Caco-2 (cell line): Measurements from ENCODE around the gene LIMCH1. TPM values are rescaled to one million over a fixed set of nuclear protein-coding genes. Genes with fewer than 3 reads are reported as not detected.
"Not testable (repeated sequence)": the region's sequence is repeated elsewhere in the genome, so short reads cannot be mapped to it uniquely, and the experiment has no call there.

ENCODE experiments used
- BruUV-seq: library from RNA; stranded (reverse); fragments of 400-500 nt; replicated peaks from 2 replicates; lab custom pipeline; 2021; lab: Mats Ljungman, UMichigan
- CTCF ChIA-PET: fragments of 300-600 bp; sonication (Branson Sonifier 250); formaldehyde crosslinking; loops from one replicate; lab custom pipeline; 2022; ENCODE audit warnings: antibody characterized with exemption; lab: Charles Lee
- POLR2A ChIA-PET: fragments of 300-600 bp; sonication (Branson Sonifier 250); formaldehyde crosslinking; loops from one replicate; lab custom pipeline; 2022; ENCODE audit warnings: antibody characterized with exemption; lab: Charles Lee
- DNase-seq, 2 experiments: peaks; one replicate each; pipeline versions ENCODE4 v3.0.0 to v3.0.0-alpha.2; 2020 to 2022
- H3K27me3 ChIP-seq: replicated peaks from 2 replicates; pipeline ENCODE4 v1.6.0; 2011; ENCODE audit warnings: low read length; ENCODE audit not compliant: control insufficient read depth, insufficient read depth
- H3K36me3 ChIP-seq: 2 replicates; pipeline ENCODE4 v1.5.1; 2011; ENCODE audit warnings: low read length; ENCODE audit not compliant: control insufficient read depth, insufficient read depth
- H3K4me1 ChIP-seq: fragments of 250-450 bp; sonication (Bioruptor Pico); 2 replicates; pipeline ENCODE4 v1.5.1; 2020; ENCODE audit warnings: mild to moderate bottlenecking
- H3K4me3 ChIP-seq: 2 replicates; pipeline ENCODE4 v1.5.1; 2011; ENCODE audit warnings: low read depth, mild to moderate bottlenecking, control low read depth, low read length
- H3K9me3 ChIP-seq: fragments of 250-450 bp; sonication (Bioruptor Pico); 2 replicates; pipeline ENCODE4 v1.5.1; 2020; ENCODE audit warnings: mild to moderate bottlenecking, moderate library complexity
- H3K27ac Mint-ChIP-seq: one replicate; pipeline ENCODE4 v1.8.0; 2022; ENCODE audit warnings: mixed read lengths; ENCODE audit not compliant: unreplicated experiment
- H3K27me3 Mint-ChIP-seq: one replicate; pipeline ENCODE4 v1.8.0; 2022; ENCODE audit warnings: mixed read lengths; ENCODE audit not compliant: insufficient read depth, unreplicated experiment
- H3K36me3 Mint-ChIP-seq: one replicate; pipeline ENCODE4 v1.8.0; 2022; ENCODE audit warnings: mild to moderate bottlenecking, mixed read lengths; ENCODE audit not compliant: insufficient read depth, unreplicated experiment
- H3K4me1 Mint-ChIP-seq: one replicate; pipeline ENCODE4 v1.8.0; 2022; ENCODE audit warnings: low read depth, mixed read lengths; ENCODE audit not compliant: unreplicated experiment
- H3K4me3 Mint-ChIP-seq: one replicate; pipeline ENCODE4 v1.8.0; 2022; ENCODE audit warnings: mild to moderate bottlenecking, moderate library complexity, mixed read lengths; ENCODE audit not compliant: unreplicated experiment
- H3K9me3 Mint-ChIP-seq: one replicate; pipeline ENCODE4 v1.8.0; 2022; ENCODE audit warnings: mixed read lengths; ENCODE audit not compliant: unreplicated experiment
- intact Hi-C: fragments of 100-400 bp; cut with micrococcal nuclease; formaldehyde crosslinking; loops from one replicate; pipeline ENCODE4 v1.10.0; 2022; ENCODE audit not compliant: unreplicated experiment
- total RNA-seq: library from RNA; stranded (reverse); gene quantifications from 2 replicates; pipeline ENCODE4 v1.2.3, GENCODE V29; 2022
- TF ChIP-seq, protein P1 (sequence below), 2 experiments: fragments of 200-600 bp in 1 of 2; IDR thresholded peaks; 1 replicate in 1 of 2; 2 replicates in 1 of 2; pipeline versions ENCODE4 v1.5.1 to v1.8.0; 2011 to 2022; ENCODE audit warnings: antibody characterized with exemption in 1 of 2, control low read depth in 1 of 2, inconsistent platforms in 1 of 2, low read depth in 1 of 2, low read length in 1 of 2, mild to moderate bottlenecking in 1 of 2, moderate library complexity in 1 of 2; ENCODE audit not compliant: insufficient read depth in 1 of 2, severe bottlenecking in 1 of 2, unreplicated experiment in 1 of 2

The LIMCH1 gene
- total RNA-seq, 1 experiment from 2014 or later = 8.4 TPM

DNA sequence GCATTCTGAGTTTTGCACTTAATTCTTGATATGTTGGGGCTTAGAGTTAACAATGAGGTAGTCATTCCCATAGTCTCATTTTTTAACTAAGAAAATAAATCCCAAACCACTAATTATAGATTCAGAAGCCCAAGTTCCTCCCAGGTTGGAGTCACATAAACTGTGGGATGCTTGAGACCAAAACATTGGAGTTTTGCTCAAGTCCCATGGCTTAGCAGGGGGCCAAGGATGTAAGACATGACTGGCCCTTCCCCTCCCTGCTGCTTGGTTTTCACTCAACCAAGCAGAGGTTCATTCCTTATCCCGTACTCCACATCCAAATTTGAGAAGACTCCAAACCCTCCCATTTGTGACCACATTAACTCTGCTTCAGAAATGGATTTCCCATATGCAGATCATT, 101.3 kb downstream of the LIMCH1 start:
- no peaks in the 10 kb centered on the region for H3K27me3 ChIP-seq
- no peaks in the 10 kb centered on the region for H3K9me3 ChIP-seq
- H3K36me3 ChIP-seq = no peaks in the 10 kb centered on the region
- DNase-seq = no peak
- H3K4me3 ChIP-seq = no peak overlapping the region
- intact Hi-C loops = no loop called here
- CTCF ChIA-PET = no interaction called here
- TF ChIP-seq, protein P1, sequence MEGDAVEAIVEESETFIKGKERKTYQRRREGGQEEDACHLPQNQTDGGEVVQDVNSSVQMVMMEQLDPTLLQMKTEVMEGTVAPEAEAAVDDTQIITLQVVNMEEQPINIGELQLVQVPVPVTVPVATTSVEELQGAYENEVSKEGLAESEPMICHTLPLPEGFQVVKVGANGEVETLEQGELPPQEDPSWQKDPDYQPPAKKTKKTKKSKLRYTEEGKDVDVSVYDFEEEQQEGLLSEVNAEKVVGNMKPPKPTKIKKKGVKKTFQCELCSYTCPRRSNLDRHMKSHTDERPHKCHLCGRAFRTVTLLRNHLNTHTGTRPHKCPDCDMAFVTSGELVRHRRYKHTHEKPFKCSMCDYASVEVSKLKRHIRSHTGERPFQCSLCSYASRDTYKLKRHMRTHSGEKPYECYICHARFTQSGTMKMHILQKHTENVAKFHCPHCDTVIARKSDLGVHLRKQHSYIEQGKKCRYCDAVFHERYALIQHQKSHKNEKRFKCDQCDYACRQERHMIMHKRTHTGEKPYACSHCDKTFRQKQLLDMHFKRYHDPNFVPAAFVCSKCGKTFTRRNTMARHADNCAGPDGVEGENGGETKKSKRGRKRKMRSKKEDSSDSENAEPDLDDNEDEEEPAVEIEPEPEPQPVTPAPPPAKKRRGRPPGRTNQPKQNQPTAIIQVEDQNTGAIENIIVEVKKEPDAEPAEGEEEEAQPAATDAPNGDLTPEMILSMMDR (IDR thresholded peaks at IDR 0.05; ENCODE audit: insufficient read depth in 1 of 2, low read depth in 1 of 2, low read length in 1 of 2, severe bottlenecking in 1 of 2, unreplicated experiment in 1 of 2) = no peak
- no peak overlapping the region for H3K27ac Mint-ChIP-seq
- BruUV-seq = no TSS peak
- no peak overlapping the region for H3K4me3 Mint-ChIP-seq
- no peaks in the 10 kb centered on the region for H3K4me1 Mint-ChIP-seq
- no peaks in the 10 kb centered on the region for H3K9me3 Mint-ChIP-seq
- no peaks in the 10 kb centered on the region for H3K36me3 Mint-ChIP-seq
- peaks cover 9% of the 10 kb centered on the region; the same call in 1 of the 2 replicates for H3K4me1 ChIP-seq
- H3K27me3 Mint-ChIP-seq = no peaks in the 10 kb centered on the region
- POLR2A ChIA-PET = no interaction called here

DNA sequence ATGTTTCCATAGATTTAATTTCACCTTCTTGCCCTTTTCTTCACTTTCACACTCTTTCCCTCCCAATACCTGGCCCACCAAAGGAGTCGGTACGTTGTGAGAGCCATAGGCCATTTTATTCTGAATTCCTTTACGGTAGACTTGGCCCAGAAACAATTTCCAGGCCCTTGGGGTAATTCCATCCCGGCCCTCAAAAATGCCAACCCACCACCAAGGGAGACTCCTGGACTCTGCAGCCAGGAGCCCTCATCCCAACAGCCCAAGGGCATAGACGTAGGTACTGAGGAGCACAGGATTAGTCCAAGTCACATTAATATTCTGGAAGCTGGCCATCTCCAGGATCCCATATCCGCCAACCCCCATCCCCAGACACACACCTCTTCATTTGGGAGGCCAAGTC, 102.9 kb downstream of the LIMCH1 start:
- TF ChIP-seq, protein P1 (IDR thresholded peaks at IDR 0.05; ENCODE audit: insufficient read depth in 1 of 2, low read depth in 1 of 2, low read length in 1 of 2, severe bottlenecking in 1 of 2, unreplicated experiment in 1 of 2) = no peak
- CTCF ChIA-PET = no interaction called here
- Mint-ChIP-seq H3K27ac (no peak overlapping the region), H3K36me3 (no peaks in the 10 kb centered on the region), H3K4me3 (no peak overlapping the region), H3K9me3 (no peaks in the 10 kb centered on the region), H3K27me3 (no peaks in the 10 kb centered on the region), H3K4me1 (no peaks in the 10 kb centered on the region)
- no peaks in the 10 kb centered on the region for H3K36me3 ChIP-seq
- no peaks in the 10 kb centered on the region for H3K27me3 ChIP-seq
- H3K4me3 ChIP-seq = no peak overlapping the region
- BruUV-seq = no TSS peak
- peaks cover 9% of the 10 kb centered on the region; the same call in 1 of the 2 replicates for H3K4me1 ChIP-seq
- no peaks in the 10 kb centered on the region for H3K9me3 ChIP-seq
- POLR2A ChIA-PET = no interaction called here
- DNase-seq = no peak
- intact Hi-C loops = no loop called here

DNA sequence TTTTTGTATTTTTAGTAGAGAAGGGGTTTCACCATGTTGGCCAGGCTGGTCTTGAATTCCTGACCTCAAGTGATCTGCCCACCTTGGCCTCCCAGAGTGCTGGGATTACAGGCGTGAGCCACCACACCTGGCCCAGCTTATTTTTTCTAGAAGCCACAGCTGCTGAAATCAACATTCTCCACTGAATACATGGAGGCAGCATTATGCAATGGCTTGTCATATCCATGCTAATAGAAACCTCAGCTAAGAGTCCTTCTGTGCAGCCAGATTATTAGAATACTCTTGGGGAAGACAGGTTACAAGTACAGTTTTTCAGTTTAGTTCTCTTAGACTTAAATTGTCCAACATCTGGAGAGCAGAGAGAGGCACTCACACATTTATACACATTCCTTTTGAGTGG, 104.8 kb downstream of the LIMCH1 start:
- H3K4me1 ChIP-seq, H3K27me3 ChIP-seq, H3K36me3 Mint-ChIP-seq, DNase-seq, intact Hi-C loops, H3K36me3 ChIP-seq, BruUV-seq, H3K27ac Mint-ChIP-seq, H3K4me3 ChIP-seq, CTCF ChIA-PET, H3K27me3 Mint-ChIP-seq, H3K4me1 Mint-ChIP-seq, H3K9me3 ChIP-seq, H3K4me3 Mint-ChIP-seq, H3K9me3 Mint-ChIP-seq, POLR2A ChIA-PET: not testable (repeated sequence)

DNA sequence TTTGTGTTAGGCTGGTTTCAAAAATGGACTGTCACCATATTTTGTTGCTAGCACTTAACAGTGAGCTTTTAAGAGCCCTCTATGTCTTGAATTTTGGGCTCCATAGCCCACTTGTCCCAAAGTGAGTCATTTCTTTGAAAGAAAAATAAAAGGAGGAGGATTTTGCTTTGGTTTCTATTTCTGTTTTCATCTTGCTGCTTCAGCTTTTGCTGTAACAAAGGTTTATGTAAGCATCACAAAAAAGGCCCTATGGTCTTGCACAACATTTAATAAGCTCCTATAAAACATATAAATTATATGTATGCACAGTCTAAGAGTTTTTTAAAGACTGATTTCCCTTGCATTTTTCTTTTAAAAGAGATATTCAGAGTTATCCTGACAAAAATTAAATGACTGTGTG, 105.4 kb downstream of the LIMCH1 start:
- TF ChIP-seq, protein P1 (IDR thresholded peaks at IDR 0.05; ENCODE audit: insufficient read depth in 1 of 2, low read depth in 1 of 2, low read length in 1 of 2, severe bottlenecking in 1 of 2, unreplicated experiment in 1 of 2) = no peak
- Histone ChIP-seq H3K4me1 (peaks cover 9% of the 10 kb centered on the region; the same call in 1 of the 2 replicates), H3K4me3 (no peak overlapping the region), H3K9me3 (no peaks in the 10 kb centered on the region), H3K27me3 (no peaks in the 10 kb centered on the region), H3K36me3 (no peaks in the 10 kb centered on the region)
- ChIA-PET CTCF (interaction anchor here (0.8 to 1.2 kb wide), 2 partner anchors 113 to 362 kb away, joined by 4 read pairs; no protein-coding TSS in a partner anchor), POLR2A (no interaction called here)
- intact Hi-C loops = no loop called here
- Mint-ChIP-seq H3K9me3 (no peaks in the 10 kb centered on the region), H3K27me3 (no peaks in the 10 kb centered on the region), H3K4me3 (no peak overlapping the region), H3K27ac (no peak overlapping the region), H3K4me1 (no peaks in the 10 kb centered on the region), H3K36me3 (no peaks in the 10 kb centered on the region)
- DNase-seq = no peak
- no TSS peak for BruUV-seq
